ENCODE results near the gene ZCCHC2. TPM values are rescaled to one million over a fixed set of nuclear protein-coding genes. Genes with fewer than 3 reads are reported as not detected.

The ZCCHC2 gene
- total RNA-seq, 6 experiments from 2014 or later = 18.9 to 26.6 (median 23.5) TPM

DNA sequence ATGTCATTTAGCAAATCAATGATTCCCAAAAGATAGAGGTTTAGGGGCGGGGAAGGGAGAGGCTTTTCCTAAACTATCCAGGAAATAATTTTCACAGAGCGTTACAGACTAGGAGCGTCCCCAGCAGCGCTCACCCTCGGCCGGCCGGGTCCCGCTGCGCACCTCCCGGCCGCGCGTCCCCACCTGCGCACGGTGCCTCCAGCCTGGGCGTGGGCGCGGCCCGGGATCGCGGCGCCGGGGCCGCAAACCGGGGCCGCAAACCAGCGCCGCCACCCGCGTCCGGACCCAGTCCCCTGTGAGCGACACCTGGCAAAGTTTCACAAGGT is 684 bp upstream of the ZCCHC2 start:
- H3K4me3 ChIP-seq = peak overlapping the region; percentile 89 to 95 (median 91)
- no peaks in the 10 kb centered on the region for H3K27me3 ChIP-seq
- peak overlapping the region; percentile 93 to 99 (median 98) for H3K27ac ChIP-seq
- DNase-seq (no peak), ATAC-seq (peak; percentile 4 to 14 (median 9))
- no peaks in the 10 kb centered on the region for H3K9me3 ChIP-seq
- 0% methylated on average over 2 of the region's 32 CpGs for WGBS (ENCODE audit: insufficient coverage, low coverage, low lambda C conversion rate, missing lambda C conversion rate)
- peaks cover 0 to 38% (median 4%) of the 10 kb centered on the region in 4 donors for H3K4me1 ChIP-seq
- TF ChIP-seq, protein P1, sequence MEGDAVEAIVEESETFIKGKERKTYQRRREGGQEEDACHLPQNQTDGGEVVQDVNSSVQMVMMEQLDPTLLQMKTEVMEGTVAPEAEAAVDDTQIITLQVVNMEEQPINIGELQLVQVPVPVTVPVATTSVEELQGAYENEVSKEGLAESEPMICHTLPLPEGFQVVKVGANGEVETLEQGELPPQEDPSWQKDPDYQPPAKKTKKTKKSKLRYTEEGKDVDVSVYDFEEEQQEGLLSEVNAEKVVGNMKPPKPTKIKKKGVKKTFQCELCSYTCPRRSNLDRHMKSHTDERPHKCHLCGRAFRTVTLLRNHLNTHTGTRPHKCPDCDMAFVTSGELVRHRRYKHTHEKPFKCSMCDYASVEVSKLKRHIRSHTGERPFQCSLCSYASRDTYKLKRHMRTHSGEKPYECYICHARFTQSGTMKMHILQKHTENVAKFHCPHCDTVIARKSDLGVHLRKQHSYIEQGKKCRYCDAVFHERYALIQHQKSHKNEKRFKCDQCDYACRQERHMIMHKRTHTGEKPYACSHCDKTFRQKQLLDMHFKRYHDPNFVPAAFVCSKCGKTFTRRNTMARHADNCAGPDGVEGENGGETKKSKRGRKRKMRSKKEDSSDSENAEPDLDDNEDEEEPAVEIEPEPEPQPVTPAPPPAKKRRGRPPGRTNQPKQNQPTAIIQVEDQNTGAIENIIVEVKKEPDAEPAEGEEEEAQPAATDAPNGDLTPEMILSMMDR (IDR thresholded peaks at IDR 0.05) = no peak
- TF ChIP-seq POLR2A (IDR thresholded peaks at IDR 0.05) = no peak
- intact Hi-C loops (cut with DNase I) = no loop called here
- H3K36me3 ChIP-seq = no peaks in the 10 kb centered on the region

DNA sequence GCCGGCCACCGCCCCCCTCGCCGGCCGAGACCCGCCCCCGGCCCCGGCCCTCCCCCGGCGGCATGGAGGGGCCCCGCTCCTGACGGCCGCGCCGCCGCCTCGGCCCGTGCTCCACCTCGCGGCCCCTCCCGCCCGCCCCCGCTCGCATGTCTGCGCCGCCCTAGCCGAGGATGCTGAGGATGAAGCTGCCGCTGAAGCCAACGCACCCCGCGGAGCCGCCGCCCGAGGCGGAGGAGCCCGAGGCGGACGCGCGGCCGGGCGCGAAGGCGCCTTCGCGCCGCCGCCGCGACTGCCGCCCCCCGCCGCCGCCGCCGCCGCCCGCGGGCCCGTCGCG is 397 bp downstream of the ZCCHC2 start:
- peaks cover 0 to 47% (median 9%) of the 10 kb centered on the region in 4 donors for H3K4me1 ChIP-seq
- no peaks in the 10 kb centered on the region for H3K9me3 ChIP-seq
- H3K27ac ChIP-seq = peak overlapping the region; percentile 93 to 99 (median 98)
- H3K27me3 ChIP-seq = no peaks in the 10 kb centered on the region
- WGBS (ENCODE audit: insufficient coverage, low coverage, low lambda C conversion rate, missing lambda C conversion rate) = no CpG with 5 or more reads among the region's 62 CpGs
- no peak for ATAC-seq
- peak overlapping the region; percentile 89 to 95 (median 91) for H3K4me3 ChIP-seq
- TF ChIP-seq, protein P1 (IDR thresholded peaks at IDR 0.05) = no peak
- H3K36me3 ChIP-seq = no peaks in the 10 kb centered on the region
- no peak for DNase-seq
- intact Hi-C loops (cut with DNase I) = no loop called here

DNA sequence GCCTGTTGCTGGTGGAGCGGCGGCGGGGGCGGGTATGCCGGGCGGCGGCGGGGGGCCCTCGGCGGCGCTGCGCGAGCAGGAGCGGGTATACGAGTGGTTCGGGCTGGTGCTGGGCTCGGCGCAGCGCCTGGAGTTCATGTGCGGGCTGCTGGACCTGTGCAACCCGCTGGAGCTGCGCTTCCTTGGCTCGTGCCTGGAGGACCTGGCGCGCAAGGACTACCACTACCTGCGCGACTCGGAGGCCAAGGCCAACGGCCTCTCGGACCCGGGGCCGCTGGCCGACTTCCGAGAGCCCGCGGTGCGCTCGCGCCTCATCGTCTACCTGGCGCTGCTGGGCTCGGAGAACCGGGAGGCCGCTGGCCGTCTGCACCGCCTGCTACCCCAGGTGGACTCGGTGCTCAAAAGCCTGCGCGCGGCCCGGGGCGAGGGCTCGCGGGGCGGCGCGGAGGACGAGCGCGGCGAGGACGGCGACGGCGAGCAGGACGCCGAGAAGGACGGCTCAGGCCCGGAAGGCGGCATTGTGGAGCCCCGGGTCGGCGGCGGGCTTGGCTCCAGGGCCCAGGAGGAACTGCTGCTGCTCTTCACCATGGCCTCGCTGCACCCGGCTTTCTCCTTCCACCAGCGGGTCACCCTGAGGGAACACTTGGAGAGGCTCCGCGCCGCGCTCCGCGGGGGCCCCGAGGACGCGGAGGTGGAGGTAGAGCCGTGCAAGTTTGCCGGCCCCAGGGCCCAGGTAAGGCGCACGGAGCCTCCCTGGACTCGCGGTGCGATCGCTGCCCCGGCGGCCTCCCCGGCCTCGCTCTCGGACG is 1.0 kb downstream of the ZCCHC2 start:
- DNase-seq (peak; percentile 56 to 79 (median 67)), ATAC-seq (no peak)
- WGBS (ENCODE audit: insufficient coverage, low coverage, low lambda C conversion rate, missing lambda C conversion rate) = 0% methylated on average over 4 of the region's 100 CpGs
- peak overlapping the region; percentile 95 to 99 (median 95) for H3K27ac ChIP-seq
- TF ChIP-seq POLR2A (IDR thresholded peaks at IDR 0.05) = no peak
- TF ChIP-seq, protein P1 (IDR thresholded peaks at IDR 0.05) = no peak
- H3K36me3 ChIP-seq = no peaks in the 10 kb centered on the region
- H3K27me3 ChIP-seq = no peaks in the 10 kb centered on the region
- peak overlapping the region; percentile 58 to 95 (median 89) for H3K4me3 ChIP-seq
- H3K9me3 ChIP-seq = no peaks in the 10 kb centered on the region
- H3K4me1 ChIP-seq = peaks cover 0 to 44% (median 9%) of the 10 kb centered on the region in 4 donors
- intact Hi-C loops (cut with DNase I) = no loop called here

DNA sequence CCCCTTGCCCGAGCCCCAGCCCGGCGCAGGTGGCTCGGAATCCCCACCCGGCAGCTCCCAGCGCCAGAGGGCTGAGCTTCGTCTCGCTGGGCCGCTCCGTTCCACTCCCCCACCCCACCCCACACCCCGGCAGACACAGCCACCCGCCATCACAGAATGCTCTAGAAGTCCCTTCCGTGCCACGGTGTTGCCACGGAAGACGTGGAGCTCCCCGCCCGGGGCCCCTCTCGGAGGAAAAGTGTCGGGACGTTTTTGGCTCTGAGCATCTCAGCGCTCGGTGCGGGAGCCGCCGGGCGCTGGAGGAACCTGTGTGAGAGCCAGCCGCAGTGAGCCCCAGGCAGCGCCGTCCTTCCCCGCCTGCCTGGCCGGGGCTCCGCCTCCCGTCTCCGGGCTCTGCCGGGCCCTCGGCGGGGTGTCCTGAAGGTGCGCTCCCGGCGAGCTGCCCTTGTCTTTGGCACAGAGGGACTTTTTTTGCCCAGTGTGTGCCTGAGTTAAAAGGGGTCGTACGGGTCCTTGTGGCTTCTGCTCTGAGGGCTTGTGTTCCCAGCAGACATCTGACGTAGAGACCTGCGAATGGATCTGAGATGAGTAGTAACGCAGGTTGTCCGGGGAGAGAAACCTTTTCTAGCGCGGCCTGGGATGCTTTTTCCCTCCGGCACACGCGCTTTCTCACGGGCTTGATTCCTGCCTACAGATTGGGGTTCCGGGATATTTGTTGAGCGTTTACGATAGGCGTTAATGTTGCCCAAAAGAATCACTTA is 1.8 kb downstream of the ZCCHC2 start:
- peak; percentile 5 to 39 (median 16) for ATAC-seq
- H3K36me3 ChIP-seq = no peaks in the 10 kb centered on the region
- peaks cover 0 to 38% (median 9%) of the 10 kb centered on the region in 4 donors for H3K4me1 ChIP-seq
- no peaks in the 10 kb centered on the region for H3K27me3 ChIP-seq
- WGBS (ENCODE audit: insufficient coverage, low coverage, low lambda C conversion rate, missing lambda C conversion rate) = 0% methylated on average over 18 of the region's 57 CpGs
- intact Hi-C loops (cut with DNase I) = loop anchor here in 1 of 2 donors (5.0 kb wide), 1 partner anchor 87 kb away; no protein-coding TSS in a partner anchor
- H3K4me3 ChIP-seq = peak overlapping the region; percentile 58 to 95 (median 89)
- peak; percentile 70 to 77 (median 70) for DNase-seq
- peak overlapping the region; percentile 95 to 99 (median 95) for H3K27ac ChIP-seq
- TF ChIP-seq, protein P1 (IDR thresholded peaks at IDR 0.05) = no peak
- TF ChIP-seq POLR2A (IDR thresholded peaks at IDR 0.05) = peak; percentile 41
- H3K9me3 ChIP-seq = no peaks in the 10 kb centered on the region

All from right lobe of liver (tissue), 6 donors.